ENCODE data around the gene CAV2.

Gene CAV2

GRCh38 chr7:116549370-116549769 lies 49.8 kb downstream of the CAV2 start:
- DNase-seq, result no peak

GRCh38 chr7:116551692-116552091 lies 52.2 kb downstream of the CAV2 start:
- no peak for DNase-seq

- DNase-seq, result no peak
Observed at GRCh38 chr7:116552602-116553001, 53.1 kb downstream of the CAV2 start.

GRCh38 chr7:116553168-116553964 lies 53.8 kb downstream of the CAV2 start:
- DNase-seq, result no peak

- DNase-seq, result no peak
Observed at GRCh38 chr7:116554436-116554835, 54.9 kb downstream of the CAV2 start.

GRCh38 chr7:116554911-116555310 lies 55.4 kb downstream of the CAV2 start:
- no peak for DNase-seq

- no peak for DNase-seq
Observed at GRCh38 chr7:116557066-116557585, 57.6 kb downstream of the CAV2 start.

- DNase-seq, result no peak
Observed at GRCh38 chr7:116557901-116558300, 58.4 kb downstream of the CAV2 start.
